MM.1S (cell line): ENCODE measurements around the gene STX1B.

Experiments used
- DNase-seq: peaks from one replicate; pipeline ENCODE4 v3.0.0-alpha.2; 2015
- H2AFZ ChIP-seq: fragments of 300-600 bp; sonication (generic); 2 replicates; pipeline ENCODE4 v1.6.0; 2016; ENCODE audit warnings: antibody characterized with exemption, low read length
- H3F3A ChIP-seq: fragments of 300-600 bp; sonication (generic); 2 replicates; pipeline ENCODE4 v1.6.1; 2016; ENCODE audit warnings: mild to moderate bottlenecking, antibody characterized with exemption, low read length, moderate library complexity, mixed read lengths; ENCODE audit not compliant: insufficient read depth
- H3K27ac ChIP-seq: fragments of 300-600 bp; sonication (generic); 2 replicates; pipeline ENCODE4 v1.5.1; 2016; ENCODE audit warnings: mild to moderate bottlenecking, low read length
- H3K27me3 ChIP-seq: fragments of 300-600 bp; sonication (generic); replicated peaks from 2 replicates; pipeline ENCODE4 v1.6.0; 2016; ENCODE audit warnings: low read length; ENCODE audit not compliant: insufficient read depth
- H3K36me3 ChIP-seq: fragments of 300-600 bp; sonication (generic); replicated peaks from 2 replicates; pipeline ENCODE4 v1.6.1; 2016; ENCODE audit warnings: mild to moderate bottlenecking, low read length, mixed read lengths; ENCODE audit not compliant: insufficient read depth
- H3K4me1 ChIP-seq: fragments of 300-600 bp; sonication (generic); 2 replicates; pipeline ENCODE4 v1.6.1; 2016; ENCODE audit warnings: low read length, mixed read lengths
- H3K4me2 ChIP-seq: fragments of 300-600 bp; sonication (generic); 2 replicates; pipeline ENCODE4 v1.6.0; 2016; ENCODE audit warnings: low read depth, low read length
- H3K4me3 ChIP-seq: fragments of 300-600 bp; sonication (generic); 2 replicates; pipeline ENCODE4 v1.5.1; 2016; ENCODE audit warnings: low read length, mixed read lengths
- H3K79me2 ChIP-seq: fragments of 300-600 bp; sonication (generic); 2 replicates; pipeline ENCODE4 v1.6.1; 2016; ENCODE audit warnings: mixed run types, low read length, mixed read lengths
- H3K9ac ChIP-seq: fragments of 300-600 bp; sonication (generic); 2 replicates; pipeline ENCODE4 v1.6.1; 2016; ENCODE audit warnings: low read length, mixed read lengths
- H3K9me2 ChIP-seq: fragments of 300-600 bp; sonication (generic); replicated peaks from 2 replicates; pipeline ENCODE4 v1.6.1; 2016; ENCODE audit warnings: mild to moderate bottlenecking, low read length, mixed read lengths; ENCODE audit not compliant: insufficient read depth
- H3K9me3 ChIP-seq: fragments of 300-600 bp; sonication (generic); replicated peaks from 2 replicates; pipeline ENCODE4 v1.6.1; 2016; ENCODE audit warnings: mild to moderate bottlenecking, low read length, mixed read lengths; ENCODE audit not compliant: insufficient read depth
- H4K20me1 ChIP-seq: fragments of 300-600 bp; sonication (generic); 2 replicates; pipeline ENCODE4 v1.6.1; 2016; ENCODE audit warnings: mild to moderate bottlenecking, low read length, moderate library complexity, mixed read lengths; ENCODE audit not compliant: insufficient read depth
- CTCF ChIP-seq: fragments of 300-600 bp; sonication (generic); IDR thresholded peaks from 2 replicates; pipeline ENCODE4 v1.5.1; 2016; ENCODE audit warnings: antibody characterized with exemption, low read length, mixed read lengths
- EZH2 ChIP-seq: fragments of 300-600 bp; sonication (generic); optimal IDR thresholded peaks from 2 replicates; pipeline ENCODE3; 2017; ENCODE audit warnings: low read depth, mild to moderate bottlenecking, antibody characterized with exemption, low read length, mixed read lengths
- EZH2phosphoT487 ChIP-seq: fragments of 300-600 bp; sonication (generic); IDR thresholded peaks from 2 replicates; pipeline ENCODE4 v1.6.1; 2018; ENCODE audit warnings: antibody characterized with exemption, low read length

STX1B gene

GRCh38 chr16:30992276-30992780 lies 18.1 kb downstream of the STX1B start:
- no peak overlapping the region for H3K27ac ChIP-seq
- no peaks in the 10 kb centered on the region for H3K9me2 ChIP-seq
- H3K4me3 ChIP-seq, result no peak overlapping the region
- no peaks in the 10 kb centered on the region for H3F3A ChIP-seq
- H3K9ac ChIP-seq, result no peak overlapping the region
- no peak overlapping the region for H2AFZ ChIP-seq
- DNase-seq, result no peak
- no peaks in the 10 kb centered on the region for H3K79me2 ChIP-seq
- TF ChIP-seq EZH2 (no peak), CTCF (no peak), EZH2phosphoT487 (no peak)
- peaks cover 7% of the 10 kb centered on the region; the same call in 1 of the 2 replicates for H3K4me1 ChIP-seq
- H3K27me3 ChIP-seq, result peaks cover 13% of the 10 kb centered on the region
- no peaks in the 10 kb centered on the region for H3K36me3 ChIP-seq
- H3K4me2 ChIP-seq, result no peak overlapping the region
- no peaks in the 10 kb centered on the region for H3K9me3 ChIP-seq
- no peaks in the 10 kb centered on the region for H4K20me1 ChIP-seq

GRCh38 chr16:30991052-30991451 lies 19.4 kb downstream of the STX1B start:
- Histone ChIP-seq H2AFZ (no peak overlapping the region), H3K79me2 (no peaks in the 10 kb centered on the region), H4K20me1 (no peaks in the 10 kb centered on the region), H3K36me3 (no peaks in the 10 kb centered on the region), H3F3A (no peaks in the 10 kb centered on the region), H3K9me3 (no peaks in the 10 kb centered on the region), H3K4me3 (no peak overlapping the region), H3K9me2 (no peaks in the 10 kb centered on the region), H3K9ac (no peak overlapping the region), H3K4me1 (no peaks in the 10 kb centered on the region), H3K27ac (no peak overlapping the region), H3K4me2 (no peak overlapping the region), H3K27me3 (peaks cover 4% of the 10 kb centered on the region; the same call in 1 of the 2 replicates)
- DNase-seq, result no peak
- TF ChIP-seq EZH2 (no peak), CTCF (no peak), EZH2phosphoT487 (no peak)

- no peak overlapping the region for H3K4me3 ChIP-seq
- no peak overlapping the region for H3K9ac ChIP-seq
- H3F3A ChIP-seq, result no peaks in the 10 kb centered on the region
- no peak overlapping the region for H3K4me2 ChIP-seq
- H3K9me2 ChIP-seq, result no peaks in the 10 kb centered on the region
- H3K9me3 ChIP-seq, result no peaks in the 10 kb centered on the region
- no peak overlapping the region for H2AFZ ChIP-seq
- no peaks in the 10 kb centered on the region for H3K27me3 ChIP-seq
- H3K27ac ChIP-seq, result no peak overlapping the region
- H3K4me1 ChIP-seq, result no peaks in the 10 kb centered on the region
- H3K79me2 ChIP-seq, result no peaks in the 10 kb centered on the region
- TF ChIP-seq EZH2phosphoT487, result no peak
- no peak for TF ChIP-seq EZH2
- no peak for TF ChIP-seq CTCF
- no peak for DNase-seq
- no peaks in the 10 kb centered on the region for H3K36me3 ChIP-seq
- H4K20me1 ChIP-seq, result no peaks in the 10 kb centered on the region
These were observed 20.3 kb downstream of the STX1B start for GRCh38 chr16:30990105-30990504.
